GM12878 (cell line): ENCODE measurements around the gene PLCD1. TPM values are rescaled to one million over a fixed set of nuclear protein-coding genes. Genes with fewer than 3 reads are reported as not detected.

ENCODE experiments used
- CBX5 ChIP-seq: sonication (generic); IDR thresholded peaks from 2 replicates; pipeline ENCODE4 v1.6.1; 2016; ENCODE audit warnings: low read depth, moderate library complexity, mild to moderate bottlenecking, inconsistent platforms
- IKZF2 ChIP-seq, 2 experiments: fragments of 450-650 bp; IDR thresholded peaks; 2 replicates each; pipeline ENCODE4 v1.6.1; 2017; ENCODE audit warnings: mild to moderate bottlenecking in 2 of 2, moderate library complexity in 2 of 2
- IRF4 ChIP-seq: IDR thresholded peaks from 2 replicates; pipeline ENCODE4 v1.6.1; 2011; ENCODE audit warnings: low read depth, low read length
- JUNB ChIP-seq: IDR thresholded peaks from 2 replicates; pipeline ENCODE4 v1.6.1; 2016; ENCODE audit warnings: antibody characterized with exemption, mild to moderate bottlenecking
- KDM1A ChIP-seq: fragments of 200-600 bp; sonication (generic); IDR thresholded peaks from 2 replicates; pipeline ENCODE4 v1.6.1; 2016; ENCODE audit warnings: borderline replicate concordance
- POLR2AphosphoS5 ChIP-seq: IDR thresholded peaks from 2 replicates; pipeline ENCODE4 v1.6.1; 2011; ENCODE audit warnings: mild to moderate bottlenecking, low read length, inconsistent platforms
- REST ChIP-seq: IDR thresholded peaks from 2 replicates; pipeline ENCODE4 v1.6.1; 2012; ENCODE audit warnings: mild to moderate bottlenecking, low read depth, low read length
- YY1 ChIP-seq: IDR thresholded peaks from 2 replicates; pipeline ENCODE4 v1.6.1; 2011; ENCODE audit warnings: low read depth, mild to moderate bottlenecking, low read length
- ZBTB11 ChIP-seq: fragments of 450-650 bp; formaldehyde crosslinking; IDR thresholded peaks from 2 replicates; pipeline ENCODE4 v1.5.0; 2022; ENCODE audit warnings: mild to moderate bottlenecking, missing genetic modification characterization
- polyA plus RNA-seq, 11 experiments: library from polyadenylated mRNA; depleted of rRNA in 4 of 11; unstranded in 6 of 11; stranded (reverse) in 5 of 11; fragments of >200 nt; fragmentation: Nextera tagmentation in 4 of 11; fragmentation: Illumina TruSeq in 1 of 11; extraction: Ambion mirVana in 4 of 11; extraction: Trizol in 1 of 11; gene quantifications; 1 replicate in 1 of 11; 2 replicates in 10 of 11; pipeline versions ENCODE4 v1.2.1 to v1.2.3, GENCODE V29; 2011 to 2016; ENCODE audit warnings: inconsistent platforms in 2 of 11, missing spikeins in 2 of 11, low read depth in 1 of 11
- total RNA-seq, 4 experiments: library from RNA; depleted of rRNA in 3 of 4; stranded (reverse); fragments of >200 nt in 3 of 4; fragmentation: Illumina TruSeq in 1 of 4; extraction: Trizol in 1 of 4; gene quantifications; 2 replicates each; pipeline versions ENCODE4 v1.2.1 to v1.2.3, GENCODE V29; 2013 to 2021

The PLCD1 gene
- total and polyA plus RNA-seq, 10 of the 15 experiments (the other 5 are each of a cell fraction or from before 2014, with no cell fraction given) = 0.20 to 3.9 (median 1.2) TPM; not detected in 1

GRCh38 chr3:38002291-38002876 lies 27.1 kb downstream of the PLCD1 start (continued):
- TF ChIP-seq ZBTB11 (CRISPR knock-in tag) = no peak
- TF ChIP-seq IRF4 = no peak
- TF ChIP-seq POLR2AphosphoS5 = no peak
- TF ChIP-seq KDM1A = no peak
- TF ChIP-seq JUNB = no peak
- no peak for TF ChIP-seq CBX5
- TF ChIP-seq IKZF2 (IDR thresholded peaks at IDR 0.05) = no peak
- no peak for TF ChIP-seq YY1
- no peak for TF ChIP-seq REST
